K562 (cell line): ENCODE data around the gene DCTD. TPM values are rescaled to one million over a fixed set of nuclear protein-coding genes. Genes with fewer than 3 reads are reported as not detected.

Source experiments
- ATAC-seq: fragments of 200-7000 bp; cut with Tn5 transposase; 3 replicates; pipeline ENCODE4 v1.9.1; 2020; ENCODE audit warnings: moderate library complexity
- BruUV-seq: library from RNA; stranded (reverse); fragments of 400-500 nt; replicated peaks from 2 replicates; lab custom pipeline; 2021; lab: Mats Ljungman, UMichigan
- CTCF ChIA-PET: fragments of 300-600 bp; formaldehyde crosslinking; extraction: SDS; loops from one replicate; lab custom pipeline; 2021; ENCODE audit warnings: low intra/inter-chr PET ratio; lab: Yijun Ruan, JAX
- POLR2A ChIA-PET: fragments of 300-600, 350-650 bp; sonication (Branson Sonifier 250); formaldehyde crosslinking; extraction: SDS; loops from one replicate; lab custom pipeline; 2021; ENCODE audit warnings: antibody characterized with exemption, inconsistent platforms; lab: Yijun Ruan, JAX
- DNase-seq, 4 experiments: peaks; one replicate each; pipeline versions ENCODE4 v3.0.0 to v3.0.0-alpha.2; 2011 to 2018; ENCODE audit warnings: low spot score in 3 of 4, mixed read lengths in 3 of 4; ENCODE audit errors: extremely low read depth in 1 of 4
- FAIRE-seq: peaks from 2 replicates; lab custom pipeline; 2011; peaks lifted over from hg19 to GRCh38; lab: Jason Lieb, UNC
- H2AFZ ChIP-seq: 2 replicates; pipeline ENCODE4 v1.6.0; 2011; ENCODE audit warnings: low read depth, low read length, control low read depth, inconsistent platforms
- H3K27ac ChIP-seq: fragments of 200-600 bp; 3 replicates; pipeline ENCODE4 v1.8.0; 2011; ENCODE audit warnings: low read depth, mild to moderate bottlenecking, control low read depth, inconsistent platforms, low read length, moderate library complexity, mixed read lengths; ENCODE audit errors: extremely low read depth
- H3K27me3 ChIP-seq, 2 experiments: fragments of 300-600 bp in 1 of 2; 2 replicates in 1 of 2; 3 replicates in 1 of 2; pipeline versions ENCODE4 v1.6.0 to v1.8.0; 2011; ENCODE audit warnings: inconsistent platforms in 2 of 2, low read length in 2 of 2, mild to moderate bottlenecking in 1 of 2, mixed read lengths in 1 of 2, moderate library complexity in 1 of 2; ENCODE audit not compliant: control insufficient read depth in 2 of 2, insufficient read depth in 2 of 2
- H3K36me3 ChIP-seq: fragments of 300-600 bp; 3 replicates; pipeline ENCODE4 v1.8.0; 2011; ENCODE audit warnings: mild to moderate bottlenecking, low read length, inconsistent platforms; ENCODE audit not compliant: control insufficient read depth, insufficient read depth
- H3K4me1 ChIP-seq, 2 experiments: fragments of 200-600 bp in 1 of 2; replicated peaks in 1 of 2; 2 replicates in 1 of 2; 3 replicates in 1 of 2; pipeline versions ENCODE4 v1.5.1 to v1.8.0; 2011; ENCODE audit warnings: inconsistent platforms in 2 of 2, low read length in 2 of 2, mild to moderate bottlenecking in 1 of 2, mixed read lengths in 1 of 2, moderate library complexity in 1 of 2; ENCODE audit not compliant: control insufficient read depth in 2 of 2, insufficient read depth in 2 of 2
- H3K4me2 ChIP-seq: 2 replicates; pipeline ENCODE4 v1.6.1; 2011; ENCODE audit warnings: low read length, control low read depth, inconsistent platforms, mixed read lengths; ENCODE audit not compliant: insufficient read depth
- H3K4me3 ChIP-seq: fragments of 200-600 bp; sonication (generic), shearing (Covaris generic); 2 replicates; pipeline ENCODE4 v1.5.1; 2016; ENCODE audit warnings: control low read depth, inconsistent platforms
- H3K79me2 ChIP-seq: fragments of 200-600 bp; 3 replicates; pipeline ENCODE4 v1.8.0; 2011; ENCODE audit warnings: low read length, inconsistent platforms; ENCODE audit not compliant: control insufficient read depth, insufficient read depth
- H3K9ac ChIP-seq, 2 experiments: 2 replicates each; pipeline versions ENCODE4 v1.6.0 to v1.6.1; 2011; ENCODE audit warnings: low read depth in 2 of 2, low read length in 2 of 2, control low read depth in 1 of 2, inconsistent platforms in 1 of 2, mild to moderate bottlenecking in 1 of 2, mixed read lengths in 1 of 2; ENCODE audit not compliant: insufficient read depth in 1 of 2
- H3K9me1 ChIP-seq: one replicate; pipeline ENCODE4 v1.6.0; 2011; ENCODE audit warnings: inconsistent platforms, mild to moderate bottlenecking, low read length, moderate library complexity; ENCODE audit not compliant: control insufficient read depth, insufficient read depth
- H3K9me3 ChIP-seq: replicated peaks from 2 replicates; pipeline ENCODE4 v1.5.1; 2011; ENCODE audit warnings: low read depth, low read length, inconsistent platforms; ENCODE audit not compliant: control insufficient read depth, insufficient read depth
- H4K20me1 ChIP-seq: replicated peaks from 2 replicates; pipeline ENCODE4 v1.6.1; 2011; ENCODE audit warnings: low read length, inconsistent platforms, mixed read lengths; ENCODE audit not compliant: control insufficient read depth, insufficient read depth
- BMI1 ChIP-seq: fragments of 150-350 bp; IDR thresholded peaks from 2 replicates; pipeline ENCODE4 v1.6.1; 2014; ENCODE audit warnings: low read length
- BRF1 ChIP-seq: IDR thresholded peaks from 3 replicates; pipeline ENCODE4 v1.6.1; 2011; ENCODE audit warnings: borderline replicate concordance, mild to moderate bottlenecking; ENCODE audit not compliant: insufficient read length; ENCODE audit errors: extremely low read depth
- HCFC1 ChIP-seq: IDR thresholded peaks from 2 replicates; pipeline ENCODE4 v1.6.1; 2012; ENCODE audit warnings: low read depth, low read length, improper control_type of control experiment
- HNRNPL ChIP-seq: fragments of 200-400 bp; formaldehyde crosslinking; IDR thresholded peaks from 2 replicates; pipeline ENCODE4 v1.6.1; 2017; ENCODE audit warnings: low read depth, mild to moderate bottlenecking, low read length
- JUND ChIP-seq, 2 experiments: IDR thresholded peaks; 2 replicates in 1 of 2; 3 replicates in 1 of 2; pipeline ENCODE4 v1.6.1; 2011; ENCODE audit warnings: borderline replicate concordance in 2 of 2, low read depth in 2 of 2, low read length in 2 of 2, improper control_type of control experiment in 1 of 2, missing biosample characterization in 1 of 2, missing genetic modification characterization in 1 of 2, missing genetic modification reagents in 1 of 2
- RB1 ChIP-seq: fragments of 450-650 bp; IDR thresholded peaks from 2 replicates; pipeline ENCODE4 v1.6.1; 2017; ENCODE audit warnings: low read depth, mild to moderate bottlenecking
- ZNF444 ChIP-seq: fragments of 250-450 bp; sonication (Bioruptor Pico); IDR thresholded peaks from 2 replicates; pipeline ENCODE4 v1.4.0; 2020; ENCODE audit warnings: mild to moderate bottlenecking, moderate library complexity
- ZNF551 ChIP-seq: fragments of 250-450 bp; sonication (Bioruptor Pico); IDR thresholded peaks from 2 replicates; pipeline ENCODE4 v1.5.0; 2021; ENCODE audit warnings: mild to moderate bottlenecking, moderate library complexity
- WGBS: fragments of 100-300 bp; shearing (Covaris generic); methylation state at CpG from one replicate; pipeline ENCODE4 v1.1.6; 2016; ENCODE audit warnings: low coverage, mixed read lengths; ENCODE audit not compliant: insufficient coverage; ENCODE audit errors: missing lambda C conversion rate; 5-methylcytosine and 5-hydroxymethylcytosine counted together
- in situ Hi-C: fragments of 300-500 bp; cut with MboI; formaldehyde crosslinking; loops from 4 replicates; pipeline ENCODE4 v1.15.0; 2018; ENCODE audit warnings: inconsistent platforms, mixed read lengths
- intact Hi-C: fragments of 100-400 bp; cut with micrococcal nuclease; formaldehyde crosslinking; loops from 2 replicates; pipeline ENCODE4 v1.14.2; 2022
- polyA plus RNA-seq, 8 experiments: library from polyadenylated mRNA; depleted of rRNA in 4 of 8; stranded (reverse) in 5 of 8; unstranded in 3 of 8; fragments of >200 nt; fragmentation: Nextera tagmentation in 2 of 8; fragmentation: Illumina TruSeq in 1 of 8; extraction: Ambion mirVana in 2 of 8; extraction: Trizol in 1 of 8; gene quantifications; 2 replicates each; pipeline versions ENCODE4 v1.2.1 to v1.2.3, GENCODE V29; 2011 to 2014; ENCODE audit warnings: inconsistent platforms in 1 of 8, missing spikeins in 1 of 8
- total RNA-seq, 7 experiments: library from RNA; depleted of rRNA in 6 of 7; stranded (reverse); fragments of >200 nt in 6 of 7; fragmentation: Illumina TruSeq in 2 of 7; extraction: Trizol in 2 of 7; gene quantifications; 2 replicates each; pipeline versions ENCODE4 v1.2.1 to v1.2.3, GENCODE V29; 2011 to 2021; ENCODE audit warnings: low replicate concordance in 1 of 7
- TF ChIP-seq, protein P1 (sequence below), 2 experiments: fragments of 150-350 bp in 1 of 2; IDR thresholded peaks; 2 replicates each; pipeline ENCODE4 v1.6.1; 2012 to 2016; ENCODE audit warnings: low read depth in 2 of 2, low read length in 2 of 2, mild to moderate bottlenecking in 1 of 2, moderate library complexity in 1 of 2
- TF ChIP-seq, protein P2 (sequence below): sonication (generic); formaldehyde crosslinking; IDR thresholded peaks from 2 replicates; pipeline ENCODE4 v1.9.0; 2022; ENCODE audit warnings: mild to moderate bottlenecking, missing genetic modification reagents
- TF ChIP-seq, protein P3 (sequence below): fragments of 450-650 bp; IDR thresholded peaks from one replicate; pipeline ENCODE4 v1.6.1; 2018; ENCODE audit warnings: mild to moderate bottlenecking, moderate library complexity; ENCODE audit not compliant: partially characterized antibody
- TF ChIP-seq, protein P4 (sequence below): sonication (generic); formaldehyde crosslinking; IDR thresholded peaks from 2 replicates; pipeline ENCODE4 v1.8.1; 2023; ENCODE audit warnings: mild to moderate bottlenecking, missing genetic modification reagents
- TF ChIP-seq, protein P5 (sequence below): sonication (generic); formaldehyde crosslinking; IDR thresholded peaks from 2 replicates; pipeline ENCODE4 v1.8.1; 2023; ENCODE audit warnings: mild to moderate bottlenecking, missing genetic modification reagents

Gene DCTD
- total and polyA plus RNA-seq, 9 of the 15 experiments (the other 6 are each of a cell fraction or from before 2014, with no cell fraction given) = 38.7 to 114 (median 76.5) TPM

DNA sequence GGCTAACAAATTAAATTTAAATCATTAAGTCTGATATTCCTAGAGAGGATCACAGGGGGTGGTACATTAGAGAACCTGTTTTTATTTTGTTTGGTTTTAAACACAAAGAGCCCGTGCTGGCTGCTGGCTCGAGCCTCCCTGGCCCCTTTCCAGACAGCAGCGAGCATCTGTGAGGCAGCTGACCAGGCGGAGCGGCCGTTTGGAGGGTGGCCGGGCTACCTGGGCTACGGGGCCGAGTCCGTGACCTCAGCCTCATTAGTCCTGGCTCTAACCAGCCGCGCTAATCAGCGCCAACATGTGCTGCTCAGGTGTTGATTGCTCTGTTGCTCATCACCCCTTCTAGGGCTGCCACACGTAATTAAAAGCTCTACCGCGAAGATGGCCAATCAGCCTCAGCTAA is 35.3 kb downstream of the DCTD start:
- FAIRE-seq = no peak
- H3K9me1 ChIP-seq = no peaks in the 10 kb centered on the region
- DNase-seq = no peak
- ChIA-PET POLR2A (no interaction called here), CTCF (no interaction called here)
- H3K9ac ChIP-seq = no peak overlapping the region
- intact Hi-C loops (no loop called here), in situ Hi-C loops (no loop called here)
- ATAC-seq = no peak
- no peak overlapping the region for H3K27ac ChIP-seq
- H4K20me1 ChIP-seq = no peaks in the 10 kb centered on the region
- H3K4me2 ChIP-seq = no peak overlapping the region
- no peaks in the 10 kb centered on the region for H3K27me3 ChIP-seq
- no TSS peak for BruUV-seq
- H2AFZ ChIP-seq = no peak overlapping the region
- 93% methylated on average over 16 of the region's 16 CpGs for WGBS
- peaks cover 9% of the 10 kb centered on the region for H3K9me3 ChIP-seq
- H3K79me2 ChIP-seq = no peaks in the 10 kb centered on the region
- H3K36me3 ChIP-seq = peaks cover 29% of the 10 kb centered on the region
- 0 out of 5 replicates have a peak, but pooled peaks cover 0 to 3% of the 10 kb centered on the region in 2 experiments for H3K4me1 ChIP-seq
- no peak overlapping the region for H3K4me3 ChIP-seq
- TF ChIP-seq JUND (IDR thresholded peaks at IDR 0.05; ENCODE audit: borderline replicate concordance, low read depth, low read length) = no peak
- TF ChIP-seq JUND (tag; IDR thresholded peaks at IDR 0.05; ENCODE audit: borderline replicate concordance, low read depth, low read length) = no peak
- TF ChIP-seq HCFC1 = no peak
- TF ChIP-seq BMI1 = no peak
- no peak for TF ChIP-seq ZNF444 (CRISPR knock-in tag)
- TF ChIP-seq, protein P1, sequence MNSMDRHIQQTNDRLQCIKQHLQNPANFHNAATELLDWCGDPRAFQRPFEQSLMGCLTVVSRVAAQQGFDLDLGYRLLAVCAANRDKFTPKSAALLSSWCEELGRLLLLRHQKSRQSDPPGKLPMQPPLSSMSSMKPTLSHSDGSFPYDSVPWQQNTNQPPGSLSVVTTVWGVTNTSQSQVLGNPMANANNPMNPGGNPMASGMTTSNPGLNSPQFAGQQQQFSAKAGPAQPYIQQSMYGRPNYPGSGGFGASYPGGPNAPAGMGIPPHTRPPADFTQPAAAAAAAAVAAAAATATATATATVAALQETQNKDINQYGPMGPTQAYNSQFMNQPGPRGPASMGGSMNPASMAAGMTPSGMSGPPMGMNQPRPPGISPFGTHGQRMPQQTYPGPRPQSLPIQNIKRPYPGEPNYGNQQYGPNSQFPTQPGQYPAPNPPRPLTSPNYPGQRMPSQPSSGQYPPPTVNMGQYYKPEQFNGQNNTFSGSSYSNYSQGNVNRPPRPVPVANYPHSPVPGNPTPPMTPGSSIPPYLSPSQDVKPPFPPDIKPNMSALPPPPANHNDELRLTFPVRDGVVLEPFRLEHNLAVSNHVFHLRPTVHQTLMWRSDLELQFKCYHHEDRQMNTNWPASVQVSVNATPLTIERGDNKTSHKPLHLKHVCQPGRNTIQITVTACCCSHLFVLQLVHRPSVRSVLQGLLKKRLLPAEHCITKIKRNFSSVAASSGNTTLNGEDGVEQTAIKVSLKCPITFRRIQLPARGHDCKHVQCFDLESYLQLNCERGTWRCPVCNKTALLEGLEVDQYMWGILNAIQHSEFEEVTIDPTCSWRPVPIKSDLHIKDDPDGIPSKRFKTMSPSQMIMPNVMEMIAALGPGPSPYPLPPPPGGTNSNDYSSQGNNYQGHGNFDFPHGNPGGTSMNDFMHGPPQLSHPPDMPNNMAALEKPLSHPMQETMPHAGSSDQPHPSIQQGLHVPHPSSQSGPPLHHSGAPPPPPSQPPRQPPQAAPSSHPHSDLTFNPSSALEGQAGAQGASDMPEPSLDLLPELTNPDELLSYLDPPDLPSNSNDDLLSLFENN (IDR thresholded peaks at IDR 0.05; ENCODE audit: low read depth in 2 of 2, low read length in 2 of 2) = no peak
- TF ChIP-seq, protein P2, sequence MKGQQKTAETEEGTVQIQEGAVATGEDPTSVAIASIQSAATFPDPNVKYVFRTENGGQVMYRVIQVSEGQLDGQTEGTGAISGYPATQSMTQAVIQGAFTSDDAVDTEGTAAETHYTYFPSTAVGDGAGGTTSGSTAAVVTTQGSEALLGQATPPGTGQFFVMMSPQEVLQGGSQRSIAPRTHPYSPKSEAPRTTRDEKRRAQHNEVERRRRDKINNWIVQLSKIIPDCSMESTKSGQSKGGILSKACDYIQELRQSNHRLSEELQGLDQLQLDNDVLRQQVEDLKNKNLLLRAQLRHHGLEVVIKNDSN (CRISPR knock-in tag) = no peak
- TF ChIP-seq, protein P3, sequence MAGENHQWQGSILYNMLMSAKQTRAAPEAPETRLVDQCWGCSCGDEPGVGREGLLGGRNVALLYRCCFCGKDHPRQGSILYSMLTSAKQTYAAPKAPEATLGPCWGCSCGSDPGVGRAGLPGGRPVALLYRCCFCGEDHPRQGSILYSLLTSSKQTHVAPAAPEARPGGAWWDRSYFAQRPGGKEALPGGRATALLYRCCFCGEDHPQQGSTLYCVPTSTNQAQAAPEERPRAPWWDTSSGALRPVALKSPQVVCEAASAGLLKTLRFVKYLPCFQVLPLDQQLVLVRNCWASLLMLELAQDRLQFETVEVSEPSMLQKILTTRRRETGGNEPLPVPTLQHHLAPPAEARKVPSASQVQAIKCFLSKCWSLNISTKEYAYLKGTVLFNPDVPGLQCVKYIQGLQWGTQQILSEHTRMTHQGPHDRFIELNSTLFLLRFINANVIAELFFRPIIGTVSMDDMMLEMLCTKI = no peak
- TF ChIP-seq HNRNPL = no peak
- TF ChIP-seq, protein P4, sequence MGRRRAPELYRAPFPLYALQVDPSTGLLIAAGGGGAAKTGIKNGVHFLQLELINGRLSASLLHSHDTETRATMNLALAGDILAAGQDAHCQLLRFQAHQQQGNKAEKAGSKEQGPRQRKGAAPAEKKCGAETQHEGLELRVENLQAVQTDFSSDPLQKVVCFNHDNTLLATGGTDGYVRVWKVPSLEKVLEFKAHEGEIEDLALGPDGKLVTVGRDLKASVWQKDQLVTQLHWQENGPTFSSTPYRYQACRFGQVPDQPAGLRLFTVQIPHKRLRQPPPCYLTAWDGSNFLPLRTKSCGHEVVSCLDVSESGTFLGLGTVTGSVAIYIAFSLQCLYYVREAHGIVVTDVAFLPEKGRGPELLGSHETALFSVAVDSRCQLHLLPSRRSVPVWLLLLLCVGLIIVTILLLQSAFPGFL (CRISPR knock-in tag) = no peak
- no peak for TF ChIP-seq RB1
- no peak for TF ChIP-seq BRF1
- TF ChIP-seq, protein P5, sequence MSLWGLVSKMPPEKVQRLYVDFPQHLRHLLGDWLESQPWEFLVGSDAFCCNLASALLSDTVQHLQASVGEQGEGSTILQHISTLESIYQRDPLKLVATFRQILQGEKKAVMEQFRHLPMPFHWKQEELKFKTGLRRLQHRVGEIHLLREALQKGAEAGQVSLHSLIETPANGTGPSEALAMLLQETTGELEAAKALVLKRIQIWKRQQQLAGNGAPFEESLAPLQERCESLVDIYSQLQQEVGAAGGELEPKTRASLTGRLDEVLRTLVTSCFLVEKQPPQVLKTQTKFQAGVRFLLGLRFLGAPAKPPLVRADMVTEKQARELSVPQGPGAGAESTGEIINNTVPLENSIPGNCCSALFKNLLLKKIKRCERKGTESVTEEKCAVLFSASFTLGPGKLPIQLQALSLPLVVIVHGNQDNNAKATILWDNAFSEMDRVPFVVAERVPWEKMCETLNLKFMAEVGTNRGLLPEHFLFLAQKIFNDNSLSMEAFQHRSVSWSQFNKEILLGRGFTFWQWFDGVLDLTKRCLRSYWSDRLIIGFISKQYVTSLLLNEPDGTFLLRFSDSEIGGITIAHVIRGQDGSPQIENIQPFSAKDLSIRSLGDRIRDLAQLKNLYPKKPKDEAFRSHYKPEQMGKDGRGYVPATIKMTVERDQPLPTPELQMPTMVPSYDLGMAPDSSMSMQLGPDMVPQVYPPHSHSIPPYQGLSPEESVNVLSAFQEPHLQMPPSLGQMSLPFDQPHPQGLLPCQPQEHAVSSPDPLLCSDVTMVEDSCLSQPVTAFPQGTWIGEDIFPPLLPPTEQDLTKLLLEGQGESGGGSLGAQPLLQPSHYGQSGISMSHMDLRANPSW (CRISPR knock-in tag) = no peak
- no peak for TF ChIP-seq ZNF551 (CRISPR knock-in tag)
